HUDEP-2 (cell line): ENCODE results near the gene TNFRSF19.
"Not testable (repeated sequence)": the region's sequence is repeated elsewhere in the genome, so short reads cannot be mapped to it uniquely, and the experiment has no call there.

Experiments
- DNase-seq, 76 experiments: peaks; one replicate each; lab custom pipeline; 2025; ENCODE audit not compliant: unreplicated experiment in 76 of 76; lab: John Stamatoyannopoulos, UW

TNFRSF19 gene

GRCh38 chr13:23570099-23570920, at the start of gene TNFRSF19:
TNFRSF19 (plus strand) TSS chr13:23570412; CDS start chr13:23590184, 19,772 bp downstream.
- DNase-seq: peak in 75 of 76 experiments; percentile 20 to 96 (median 79)

GRCh38 chr13:23529926-23530325, 40.3 kb upstream of the TNFRSF19 start:
- not testable (repeated sequence) for DNase-seq

GRCh38 chr13:23531446-23531845, 38.8 kb upstream of the TNFRSF19 start:
- no peak for DNase-seq

- DNase-seq: no peak
These were observed 36.1 kb upstream of the TNFRSF19 start for GRCh38 chr13:23534090-23534489.

GRCh38 chr13:23541221-23541824, 28.9 kb upstream of the TNFRSF19 start:
- no peak for DNase-seq

GRCh38 chr13:23544668-23545067, 25.5 kb upstream of the TNFRSF19 start:
- DNase-seq: no peak

GRCh38 chr13:23547000-23547590, 23.1 kb upstream of the TNFRSF19 start:
- DNase-seq: no peak

GRCh38 chr13:23549724-23550123, 20.5 kb upstream of the TNFRSF19 start:
- DNase-seq: no peak

GRCh38 chr13:23550163-23550562, 20.0 kb upstream of the TNFRSF19 start:
- DNase-seq: no peak

GRCh38 chr13:23551213-23552008, 18.8 kb upstream of the TNFRSF19 start:
- DNase-seq: no peak

- DNase-seq: no peak
These were observed 18.0 kb upstream of the TNFRSF19 start for GRCh38 chr13:23552171-23552570.

GRCh38 chr13:23552661-23553060, 17.6 kb upstream of the TNFRSF19 start:
- DNase-seq: no peak

- no peak for DNase-seq
These were observed 16.2 kb upstream of the TNFRSF19 start for GRCh38 chr13:23554000-23554399.

- no peak for DNase-seq
These were observed 13.2 kb upstream of the TNFRSF19 start for GRCh38 chr13:23557043-23557442.

- DNase-seq: no peak
These were observed 12.5 kb upstream of the TNFRSF19 start for GRCh38 chr13:23557733-23558132.

GRCh38 chr13:23558675-23559536, 11.3 kb upstream of the TNFRSF19 start:
- DNase-seq: no peak

GRCh38 chr13:23560571-23561089, 9.6 kb upstream of the TNFRSF19 start:
- no peak for DNase-seq

- DNase-seq: no peak
These were observed 9.0 kb upstream of the TNFRSF19 start for GRCh38 chr13:23561261-23561660.

GRCh38 chr13:23563085-23563845, 6.9 kb upstream of the TNFRSF19 start:
- no peak for DNase-seq
